Uterus (tissue), 4 donors: Measurements from ENCODE around the gene CRABP1. TPM values are rescaled to one million over a fixed set of nuclear protein-coding genes. Genes with fewer than 3 reads are reported as not detected.

Source experiments
- DNase-seq, 2 donors: peaks; one replicate each; pipeline ENCODE4 v3.0.0-alpha.2; 2019 to 2020
- H3K27ac ChIP-seq, 2 donors: fragments of 200-600 bp; sonication (generic); 1 replicate in 1 of 2; 2 replicates in 1 of 2; pipeline ENCODE4 v1.5.1; 2016 to 2018
- H3K27me3 ChIP-seq, 2 donors: fragments of 200-600 bp; sonication (generic); one replicate each; pipeline ENCODE4 v1.5.1; 2018 to 2019; ENCODE audit warnings: control low read depth in 1 of 2
- H3K36me3 ChIP-seq, 2 donors: fragments of 200-600 bp; sonication (generic); one replicate each; pipeline ENCODE4 v1.5.1; 2019; ENCODE audit warnings: control low read depth in 1 of 2
- H3K4me1 ChIP-seq, 2 donors: fragments of 200-600 bp; sonication (generic); one replicate each; pipeline ENCODE4 v1.5.1; 2018 to 2019; ENCODE audit warnings: control low read depth in 1 of 2
- H3K4me3 ChIP-seq, 2 donors: fragments of 200-600 bp; sonication (generic); 1 replicate in 1 of 2; 2 replicates in 1 of 2; pipeline ENCODE4 v1.5.1; 2018 to 2019; ENCODE audit warnings: mild to moderate bottlenecking in 1 of 2
- H3K9me3 ChIP-seq, 2 donors: fragments of 200-600 bp; sonication (generic); one replicate each; pipeline ENCODE4 v1.5.1; 2019; ENCODE audit warnings: control low read depth in 1 of 2
- CTCF ChIP-seq, 4 experiments: fragments of 200-600 bp in 2 of 4; fragments of 450-650 bp in 2 of 4; sonication (generic) in 2 of 4; IDR thresholded peaks; one replicate each; pipeline ENCODE4 v1.5.1; 2016 to 2019; ENCODE audit warnings: antibody characterized with exemption in 4 of 4, mild to moderate bottlenecking in 2 of 4, moderate library complexity in 1 of 4
- POLR2A ChIP-seq, 2 donors: fragments of 450-650 bp; IDR thresholded peaks; one replicate each; pipeline ENCODE4 v1.6.1; 2016; ENCODE audit warnings: antibody characterized with exemption in 2 of 2, mild to moderate bottlenecking in 1 of 2, moderate library complexity in 1 of 2
- intact Hi-C: fragments of 100-400 bp; cut with DNase I; formaldehyde crosslinking; loops from one replicate; pipeline ENCODE4 v1.15.1; 2023; ENCODE audit warnings: low total_unique reads
- total RNA-seq, 4 donors: library from RNA; depleted of rRNA in 3 of 4; stranded (reverse); fragments of >200 nt in 3 of 4; gene quantifications; one replicate each; pipeline versions ENCODE4 v1.1.0 to v1.2.4, GENCODE V29; 2014 to 2023
- donor health status: DM: yes; HTN: yes; CAD: no.

CRABP1 gene
- total RNA-seq, 4 donors from 2014 or later: 3.4 TPM; not detected in 3

GRCh38 chr15:78358102-78358870 lies 18.1 kb downstream of the CRABP1 start:
- TF ChIP-seq CTCF (IDR thresholded peaks at IDR 0.05): no peak
- no peak for TF ChIP-seq POLR2A (IDR thresholded peaks at IDR 0.05)
- H3K4me1 ChIP-seq: no peaks in the 10 kb centered on the region
- H3K4me3 ChIP-seq: no peak overlapping the region
- intact Hi-C loops: no loop called here
- H3K27ac ChIP-seq: no peak overlapping the region
- H3K9me3 ChIP-seq: no peaks in the 10 kb centered on the region
- no peaks in the 10 kb centered on the region for H3K27me3 ChIP-seq
- no peak for DNase-seq
- no peaks in the 10 kb centered on the region for H3K36me3 ChIP-seq

- intact Hi-C loops: no loop called here
- H3K4me3 ChIP-seq: no peak overlapping the region
- no peaks in the 10 kb centered on the region for H3K36me3 ChIP-seq
- no peaks in the 10 kb centered on the region for H3K27me3 ChIP-seq
- H3K9me3 ChIP-seq: no peaks in the 10 kb centered on the region
- no peaks in the 10 kb centered on the region for H3K4me1 ChIP-seq
- TF ChIP-seq POLR2A (IDR thresholded peaks at IDR 0.05) (no peak), CTCF (IDR thresholded peaks at IDR 0.05) (no peak)
- H3K27ac ChIP-seq: no peak overlapping the region
- no peak for DNase-seq
Observed at GRCh38 chr15:78359041-78359808, 19.1 kb downstream of the CRABP1 start.

GRCh38 chr15:78360367-78360801 lies 20.2 kb downstream of the CRABP1 start:
- TF ChIP-seq CTCF (IDR thresholded peaks at IDR 0.05) (no peak), POLR2A (IDR thresholded peaks at IDR 0.05) (no peak)
- H3K27ac ChIP-seq: no peak overlapping the region

GRCh38 chr15:78360958-78361718 lies 21.0 kb downstream of the CRABP1 start:
- no peaks in the 10 kb centered on the region for H3K36me3 ChIP-seq
- no peak overlapping the region for H3K4me3 ChIP-seq
- H3K9me3 ChIP-seq: no peaks in the 10 kb centered on the region
- no peak for DNase-seq
- no peaks in the 10 kb centered on the region for H3K4me1 ChIP-seq
- TF ChIP-seq POLR2A (IDR thresholded peaks at IDR 0.05) (no peak), CTCF (IDR thresholded peaks at IDR 0.05) (no peak)
- no peaks in the 10 kb centered on the region for H3K27me3 ChIP-seq
- intact Hi-C loops: no loop called here
- no peak overlapping the region for H3K27ac ChIP-seq

More at GRCh38 chr15:78360367-78360801, 20.2 kb downstream of the CRABP1 start:
- no peaks in the 10 kb centered on the region for H3K9me3 ChIP-seq
- no peak for DNase-seq
- no peak overlapping the region for H3K4me3 ChIP-seq
- intact Hi-C loops: no loop called here
- no peaks in the 10 kb centered on the region for H3K4me1 ChIP-seq
- no peaks in the 10 kb centered on the region for H3K36me3 ChIP-seq
- H3K27me3 ChIP-seq: no peaks in the 10 kb centered on the region
